ENCODE measurements around the gene FGD1. TPM values are rescaled to one million over a fixed set of nuclear protein-coding genes. Genes with fewer than 3 reads are reported as not detected.

FGD1 gene
- total and polyA plus RNA-seq, 2 of the 13 experiments (the other 11 are each of a cell fraction or from before 2014, with no cell fraction given) = 0.36 to 0.62 TPM

- TF ChIP-seq ZNF136 (CRISPR knock-in tag; IDR thresholded peaks at IDR 0.05; ENCODE audit: low read depth) (no peak), TSC22D2 (CRISPR knock-in tag; IDR thresholded peaks at IDR 0.05; ENCODE audit: borderline replicate concordance) (peak; percentile 70; the same call in 1 of the 2 replicates), ZNF256 (CRISPR knock-in tag; conservative IDR thresholded peaks at IDR 0.05) (no peak), ZNF441 (CRISPR knock-in tag; IDR thresholded peaks at IDR 0.05; ENCODE audit: borderline replicate concordance) (no peak), PRDM10 (CRISPR knock-in tag; IDR thresholded peaks at IDR 0.05; ENCODE audit: low read depth) (no peak), ZKSCAN5 (CRISPR knock-in tag; IDR thresholded peaks at IDR 0.05) (no peak), PRPF4 (IDR thresholded peaks at IDR 0.05; ENCODE audit: low read depth, low read length, poor library complexity, severe bottlenecking) (no peak), ZNF124 (CRISPR knock-in tag; IDR thresholded peaks at IDR 0.05) (no peak), ZNF263 (CRISPR knock-in tag; IDR thresholded peaks at IDR 0.05) (0 out of 2 replicates have a peak, but pooled peaks have one; percentile 21), ZNF781 (CRISPR knock-in tag; IDR thresholded peaks at IDR 0.05; ENCODE audit: borderline replicate concordance, not compliant biosample characterization) (no peak), TEF (CRISPR knock-in tag; IDR thresholded peaks at IDR 0.05) (no peak), MZF1 (CRISPR knock-in tag; IDR thresholded peaks at IDR 0.05; ENCODE audit: borderline replicate concordance) (no peak), TARDBP (CRISPR knock-in tag; IDR thresholded peaks at IDR 0.05) (peak; percentile 63), SAFB2 (CRISPR knock-in tag; IDR thresholded peaks at IDR 0.05; ENCODE audit: borderline replicate concordance, low read depth) (no peak)
- TF ChIP-seq, protein P1, sequence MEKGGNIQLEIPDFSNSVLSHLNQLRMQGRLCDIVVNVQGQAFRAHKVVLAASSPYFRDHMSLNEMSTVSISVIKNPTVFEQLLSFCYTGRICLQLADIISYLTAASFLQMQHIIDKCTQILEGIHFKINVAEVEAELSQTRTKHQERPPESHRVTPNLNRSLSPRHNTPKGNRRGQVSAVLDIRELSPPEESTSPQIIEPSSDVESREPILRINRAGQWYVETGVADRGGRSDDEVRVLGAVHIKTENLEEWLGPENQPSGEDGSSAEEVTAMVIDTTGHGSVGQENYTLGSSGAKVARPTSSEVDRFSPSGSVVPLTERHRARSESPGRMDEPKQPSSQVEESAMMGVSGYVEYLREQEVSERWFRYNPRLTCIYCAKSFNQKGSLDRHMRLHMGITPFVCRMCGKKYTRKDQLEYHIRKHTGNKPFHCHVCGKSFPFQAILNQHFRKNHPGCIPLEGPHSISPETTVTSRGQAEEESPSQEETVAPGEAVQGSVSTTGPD (CRISPR knock-in tag; IDR thresholded peaks at IDR 0.05) = no peak
- TF ChIP-seq, protein P2, sequence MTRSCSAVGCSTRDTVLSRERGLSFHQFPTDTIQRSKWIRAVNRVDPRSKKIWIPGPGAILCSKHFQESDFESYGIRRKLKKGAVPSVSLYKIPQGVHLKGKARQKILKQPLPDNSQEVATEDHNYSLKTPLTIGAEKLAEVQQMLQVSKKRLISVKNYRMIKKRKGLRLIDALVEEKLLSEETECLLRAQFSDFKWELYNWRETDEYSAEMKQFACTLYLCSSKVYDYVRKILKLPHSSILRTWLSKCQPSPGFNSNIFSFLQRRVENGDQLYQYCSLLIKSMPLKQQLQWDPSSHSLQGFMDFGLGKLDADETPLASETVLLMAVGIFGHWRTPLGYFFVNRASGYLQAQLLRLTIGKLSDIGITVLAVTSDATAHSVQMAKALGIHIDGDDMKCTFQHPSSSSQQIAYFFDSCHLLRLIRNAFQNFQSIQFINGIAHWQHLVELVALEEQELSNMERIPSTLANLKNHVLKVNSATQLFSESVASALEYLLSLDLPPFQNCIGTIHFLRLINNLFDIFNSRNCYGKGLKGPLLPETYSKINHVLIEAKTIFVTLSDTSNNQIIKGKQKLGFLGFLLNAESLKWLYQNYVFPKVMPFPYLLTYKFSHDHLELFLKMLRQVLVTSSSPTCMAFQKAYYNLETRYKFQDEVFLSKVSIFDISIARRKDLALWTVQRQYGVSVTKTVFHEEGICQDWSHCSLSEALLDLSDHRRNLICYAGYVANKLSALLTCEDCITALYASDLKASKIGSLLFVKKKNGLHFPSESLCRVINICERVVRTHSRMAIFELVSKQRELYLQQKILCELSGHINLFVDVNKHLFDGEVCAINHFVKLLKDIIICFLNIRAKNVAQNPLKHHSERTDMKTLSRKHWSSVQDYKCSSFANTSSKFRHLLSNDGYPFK (CRISPR knock-in tag; IDR thresholded peaks at IDR 0.05; ENCODE audit: borderline replicate concordance) = peak; percentile 56; the same call in 1 of the 2 replicates
- TF ChIP-seq, protein P3, sequence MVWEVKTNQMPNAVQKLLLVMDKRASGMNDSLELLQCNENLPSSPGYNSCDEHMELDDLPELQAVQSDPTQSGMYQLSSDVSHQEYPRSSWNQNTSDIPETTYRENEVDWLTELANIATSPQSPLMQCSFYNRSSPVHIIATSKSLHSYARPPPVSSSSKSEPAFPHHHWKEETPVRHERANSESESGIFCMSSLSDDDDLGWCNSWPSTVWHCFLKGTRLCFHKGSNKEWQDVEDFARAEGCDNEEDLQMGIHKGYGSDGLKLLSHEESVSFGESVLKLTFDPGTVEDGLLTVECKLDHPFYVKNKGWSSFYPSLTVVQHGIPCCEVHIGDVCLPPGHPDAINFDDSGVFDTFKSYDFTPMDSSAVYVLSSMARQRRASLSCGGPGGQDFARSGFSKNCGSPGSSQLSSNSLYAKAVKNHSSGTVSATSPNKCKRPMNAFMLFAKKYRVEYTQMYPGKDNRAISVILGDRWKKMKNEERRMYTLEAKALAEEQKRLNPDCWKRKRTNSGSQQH (CRISPR knock-in tag; IDR thresholded peaks at IDR 0.05; ENCODE audit: low read depth) = 0 out of 2 replicates have a peak, but pooled peaks have one; percentile 62
Observed at GRCh38 chrX:54439960-54440871, 55.8 kb downstream of the FGD1 start, which contains the start of gene TSR2 (continued).

All from HepG2 (cell line).